ENCODE data around the gene HHAT.

Gene HHAT

DNA sequence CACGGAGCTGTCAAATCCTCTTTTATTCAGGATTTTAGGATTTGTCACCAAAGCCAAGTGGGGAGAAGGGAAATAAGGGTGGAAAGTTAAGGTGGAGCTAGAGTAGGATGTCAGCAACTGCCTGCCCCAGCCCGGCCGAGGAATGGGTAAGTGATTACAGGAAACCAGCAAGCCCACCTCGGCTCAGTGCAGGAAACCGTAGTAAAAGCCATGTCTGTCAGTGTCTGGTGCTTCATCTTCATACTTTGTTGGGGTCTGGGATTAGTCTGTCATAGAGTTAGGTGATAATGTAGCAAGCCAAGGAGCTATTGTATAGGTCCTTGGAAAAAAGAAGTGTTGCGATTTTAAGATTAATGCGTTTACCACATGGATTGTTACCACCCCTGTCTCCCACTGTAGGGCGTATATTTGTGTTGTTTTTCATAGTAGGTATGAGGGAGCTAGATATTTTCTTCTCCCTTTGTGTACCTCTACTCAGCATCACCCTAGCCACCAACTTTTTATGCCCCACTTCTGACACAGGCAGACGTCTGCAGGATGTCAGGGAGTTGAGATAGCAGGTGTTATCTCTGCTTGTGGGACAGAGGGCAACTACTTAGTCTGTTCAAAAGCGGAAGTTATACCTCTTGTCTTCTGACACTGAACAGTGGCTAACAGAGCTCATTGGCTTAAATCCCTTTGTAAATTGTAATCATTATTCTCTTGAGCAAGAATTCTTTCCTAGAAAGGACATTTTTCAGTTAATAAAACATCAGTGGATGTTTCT lies 253.7 kb downstream of the HHAT start:
- ChIA-PET CTCF (interaction anchor here (0.8 to 9.2 kb wide), 7 partner anchors 10 to 552 kb away, joined by 3 to 71 read pairs (median 3); partner anchors contain the start of gene KCNH1), POLR2A (no interaction called here)
- TF ChIP-seq, protein P1, sequence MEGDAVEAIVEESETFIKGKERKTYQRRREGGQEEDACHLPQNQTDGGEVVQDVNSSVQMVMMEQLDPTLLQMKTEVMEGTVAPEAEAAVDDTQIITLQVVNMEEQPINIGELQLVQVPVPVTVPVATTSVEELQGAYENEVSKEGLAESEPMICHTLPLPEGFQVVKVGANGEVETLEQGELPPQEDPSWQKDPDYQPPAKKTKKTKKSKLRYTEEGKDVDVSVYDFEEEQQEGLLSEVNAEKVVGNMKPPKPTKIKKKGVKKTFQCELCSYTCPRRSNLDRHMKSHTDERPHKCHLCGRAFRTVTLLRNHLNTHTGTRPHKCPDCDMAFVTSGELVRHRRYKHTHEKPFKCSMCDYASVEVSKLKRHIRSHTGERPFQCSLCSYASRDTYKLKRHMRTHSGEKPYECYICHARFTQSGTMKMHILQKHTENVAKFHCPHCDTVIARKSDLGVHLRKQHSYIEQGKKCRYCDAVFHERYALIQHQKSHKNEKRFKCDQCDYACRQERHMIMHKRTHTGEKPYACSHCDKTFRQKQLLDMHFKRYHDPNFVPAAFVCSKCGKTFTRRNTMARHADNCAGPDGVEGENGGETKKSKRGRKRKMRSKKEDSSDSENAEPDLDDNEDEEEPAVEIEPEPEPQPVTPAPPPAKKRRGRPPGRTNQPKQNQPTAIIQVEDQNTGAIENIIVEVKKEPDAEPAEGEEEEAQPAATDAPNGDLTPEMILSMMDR (IDR thresholded peaks at IDR 0.05; ENCODE audit: control extremely low read depth, extremely low read depth, low read depth, missing control alignments) = no peak
- no peak for DNase-seq (ENCODE audit: extremely low spot score)

GRCh38 chr1:210584439-210585113 lies 255.9 kb downstream of the HHAT start:
- TF ChIP-seq, protein P1 (IDR thresholded peaks at IDR 0.05; ENCODE audit: control extremely low read depth, extremely low read depth, low read depth, missing control alignments) = peak; percentile 70
- ChIA-PET CTCF (interaction anchor here (0.8 to 9.2 kb wide), 15 partner anchors 9 to 1070 kb away, joined by 3 to 71 read pairs (median 4); partner anchors contain the start of gene KCNH1), POLR2A (no interaction called here)
- peak; percentile 61 for DNase-seq (ENCODE audit: extremely low spot score)

DNA sequence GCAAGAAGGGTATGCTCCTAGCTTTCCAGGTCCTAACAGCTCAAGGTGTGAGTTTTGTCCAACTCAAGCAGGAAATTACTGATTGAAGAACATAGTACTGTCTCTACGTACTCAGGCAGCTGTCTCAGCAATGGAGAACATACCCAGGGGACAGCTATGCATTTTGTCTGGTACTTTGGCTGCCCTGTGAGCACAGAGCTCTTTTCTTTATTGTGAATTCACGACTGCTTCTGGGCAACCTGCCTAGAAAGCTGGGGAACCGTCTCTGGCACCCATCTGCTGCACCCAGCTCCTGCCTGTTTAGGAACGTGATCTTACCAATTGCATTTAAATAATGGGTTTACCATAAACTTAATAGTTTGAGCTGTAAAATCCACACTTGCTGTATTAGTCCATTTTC lies 258.1 kb downstream of the HHAT start:
- TF ChIP-seq, protein P1 (IDR thresholded peaks at IDR 0.05; ENCODE audit: control extremely low read depth, extremely low read depth, low read depth, missing control alignments) = no peak
- ChIA-PET CTCF (interaction anchor here (0.9 to 9.2 kb wide), 5 partner anchors 14 to 883 kb away, joined by 3 to 71 read pairs (median 3); partner anchors contain the start of gene KCNH1), POLR2A (no interaction called here)
- DNase-seq (ENCODE audit: extremely low spot score) = no peak

GRCh38 chr1:210587566-210587965 lies 258.9 kb downstream of the HHAT start:
- CTCF ChIA-PET = interaction anchor here (1.5 to 9.2 kb wide), 3 partner anchors 15 to 546 kb away, joined by 3 to 71 read pairs (median 4); partner anchors contain the start of gene KCNH1
- TF ChIP-seq, protein P1 (IDR thresholded peaks at IDR 0.05; ENCODE audit: control extremely low read depth, extremely low read depth, low read depth, missing control alignments) = no peak
- DNase-seq (ENCODE audit: extremely low spot score) = no peak
- POLR2A ChIA-PET = no interaction called here

- TF ChIP-seq, protein P1 (IDR thresholded peaks at IDR 0.05; ENCODE audit: control extremely low read depth, extremely low read depth, low read depth, missing control alignments) = no peak
- ChIA-PET POLR2A (no interaction called here), CTCF (interaction anchor here (9.2 kb wide), 1 partner anchor 546 kb away, joined by 71 read pairs; the partner anchor contains the start of gene KCNH1)
- no peak for DNase-seq (ENCODE audit: extremely low spot score)
Observed at GRCh38 chr1:210588357-210588756, 259.7 kb downstream of the HHAT start.

DNA sequence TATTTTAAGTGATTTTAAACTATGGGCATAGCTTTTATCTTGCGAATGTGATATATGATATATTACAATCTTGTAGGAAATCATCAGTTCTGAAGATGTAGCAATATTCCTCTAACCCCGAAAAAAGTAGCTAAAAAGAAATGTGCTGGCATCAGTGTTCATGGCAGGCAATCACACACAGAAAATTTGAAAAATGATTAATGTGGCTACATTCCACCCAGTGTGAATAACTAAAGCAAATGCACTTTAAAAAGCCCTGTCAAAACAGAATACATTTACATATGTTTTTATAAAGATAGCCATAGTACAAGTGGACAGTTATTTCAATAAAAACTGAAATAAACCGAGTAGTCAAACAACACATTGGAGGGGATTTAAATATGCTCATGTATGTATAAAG lies 260.2 kb downstream of the HHAT start:
- TF ChIP-seq, protein P1 (IDR thresholded peaks at IDR 0.05; ENCODE audit: control extremely low read depth, extremely low read depth, low read depth, missing control alignments) = no peak
- POLR2A ChIA-PET = no interaction called here
- no peak for DNase-seq (ENCODE audit: extremely low spot score)
- CTCF ChIA-PET = interaction anchor here (0.8 to 9.2 kb wide), 3 partner anchors 16 to 889 kb away, joined by 3 to 71 read pairs (median 3); partner anchors contain the start of gene KCNH1

All from GM10248 (cell line).